Small intestine (tissue), 7 donors: ENCODE measurements around the gene PEX16. TPM values are rescaled to one million over a fixed set of nuclear protein-coding genes. Genes with fewer than 3 reads are reported as not detected.

Experiments
- DNase-seq, 2 donors: peaks; one replicate each; pipeline versions ENCODE4 v3.0.0 to v3.0.0-alpha.2; 2013
- FAIRE-seq: peaks from 2 replicates; lab custom pipeline; 2012; peaks lifted over from hg19 to GRCh38; lab: Jason Lieb, UNC
- H3K27ac ChIP-seq, 3 donors: one replicate each; pipeline ENCODE4 v1.5.1; 2013; ENCODE audit warnings: low read length in 2 of 3, mild to moderate bottlenecking in 2 of 3, control low read depth in 1 of 3, inconsistent platforms in 1 of 3, low read depth in 1 of 3, moderate library complexity in 1 of 3
- H3K27me3 ChIP-seq, 3 donors: one replicate each; pipeline ENCODE4 v1.6.1; 2013; ENCODE audit warnings: low read length in 3 of 3, inconsistent platforms in 1 of 3; ENCODE audit not compliant: control insufficient read depth in 3 of 3, insufficient read depth in 3 of 3
- H3K36me3 ChIP-seq, 3 donors: one replicate each; pipeline ENCODE4 v1.6.1; 2013; ENCODE audit warnings: low read length in 3 of 3, inconsistent platforms in 1 of 3, low read depth in 1 of 3, mild to moderate bottlenecking in 1 of 3, moderate library complexity in 1 of 3; ENCODE audit not compliant: control insufficient read depth in 3 of 3, insufficient read depth in 2 of 3
- H3K4me1 ChIP-seq, 3 donors: one replicate each; pipeline ENCODE4 v1.6.1; 2013; ENCODE audit warnings: low read length in 2 of 3, inconsistent platforms in 1 of 3, low read depth in 1 of 3, mild to moderate bottlenecking in 1 of 3, moderate library complexity in 1 of 3; ENCODE audit not compliant: control insufficient read depth in 3 of 3, insufficient read depth in 2 of 3
- H3K4me3 ChIP-seq, 3 donors: one replicate each; pipeline ENCODE4 v1.5.1; 2013; ENCODE audit warnings: low read length in 3 of 3, control low read depth in 1 of 3, inconsistent platforms in 1 of 3, low read depth in 1 of 3, mild to moderate bottlenecking in 1 of 3, moderate library complexity in 1 of 3
- H3K9me3 ChIP-seq, 2 donors: one replicate each; pipeline ENCODE4 v1.6.1; 2013; ENCODE audit warnings: low read depth in 1 of 2, low read length in 1 of 2; ENCODE audit not compliant: control insufficient read depth in 2 of 2, insufficient read depth in 1 of 2
- WGBS, 3 donors: extraction: QIAGEN DNeasy Blood & Tissue Kit; methylation state at CpG; one replicate each; pipeline ENCODE4 v1.1.7; 2013; 5-methylcytosine and 5-hydroxymethylcytosine counted together
- polyA plus RNA-seq, 4 donors: library from polyadenylated mRNA; stranded (reverse) in 3 of 4; unstranded in 1 of 4; fragments of 200-250 nt in 3 of 4; fragments of 120-200 nt in 1 of 4; gene quantifications; one replicate each; pipeline versions ENCODE4 v1.2.1 to v1.2.3, GENCODE V29; 2013
- donor health status: healthy with polysubstance abuse.
- donor health status: control.
- donor health status: control.
- donor health status: Bipolar disorder and iron deficiency.
- donor health status: healthy.

The PEX16 gene
- polyA plus RNA-seq, 4 donors, result 22.1 to 74.0 (median 58.5) TPM

DNA sequence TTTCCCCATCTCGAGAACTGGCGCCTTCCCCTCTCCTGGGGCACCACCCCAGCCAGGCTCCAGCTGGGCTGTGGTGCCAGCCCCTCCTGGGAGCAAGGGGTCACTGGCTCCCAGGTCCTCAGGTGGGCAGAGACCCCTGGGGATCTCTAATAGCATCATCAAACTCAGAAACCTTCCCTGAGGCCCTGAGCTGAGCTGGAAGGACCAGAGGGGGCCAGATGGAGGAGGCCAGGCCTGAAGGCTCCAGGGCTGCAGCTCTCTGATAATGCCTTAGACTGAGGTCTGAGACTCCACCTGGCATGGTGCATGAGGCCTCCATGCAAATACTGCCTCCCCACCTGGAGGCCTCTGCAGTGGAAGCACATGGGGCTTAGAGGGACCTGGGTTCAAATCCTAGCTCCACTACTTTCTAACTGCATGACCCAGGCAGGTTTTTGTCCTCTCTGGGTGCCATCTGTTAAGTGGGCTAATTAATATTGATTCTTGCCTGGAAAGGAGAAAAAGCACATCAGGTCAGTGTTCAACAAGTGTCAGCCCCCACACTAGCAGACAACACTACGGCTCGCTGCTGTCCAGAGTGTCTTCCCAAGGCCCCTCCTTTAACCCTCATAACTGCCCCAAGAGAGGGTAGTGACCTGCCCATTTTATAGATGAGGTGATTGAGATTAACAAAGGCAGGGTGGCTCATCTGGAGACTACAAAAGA lies 30.7 kb downstream of the PEX16 start:
- H3K4me1 ChIP-seq, result peaks cover 0 to 4% (median 0%) of the 10 kb centered on the region in 3 donors
- H3K27ac ChIP-seq, result no peak overlapping the region
- 83 to 91% (median 88%) methylated on average over 4 of the region's 4 CpGs for WGBS, 3 donors
- H3K9me3 ChIP-seq, result no peaks in the 10 kb centered on the region
- FAIRE-seq, result no peak
- H3K27me3 ChIP-seq, result peaks cover 0 to 20% (median 0%) of the 10 kb centered on the region in 3 donors
- H3K36me3 ChIP-seq, result peaks cover 0 to 17% (median 0%) of the 10 kb centered on the region in 3 donors
- no peak for DNase-seq
- no peak overlapping the region for H3K4me3 ChIP-seq

DNA sequence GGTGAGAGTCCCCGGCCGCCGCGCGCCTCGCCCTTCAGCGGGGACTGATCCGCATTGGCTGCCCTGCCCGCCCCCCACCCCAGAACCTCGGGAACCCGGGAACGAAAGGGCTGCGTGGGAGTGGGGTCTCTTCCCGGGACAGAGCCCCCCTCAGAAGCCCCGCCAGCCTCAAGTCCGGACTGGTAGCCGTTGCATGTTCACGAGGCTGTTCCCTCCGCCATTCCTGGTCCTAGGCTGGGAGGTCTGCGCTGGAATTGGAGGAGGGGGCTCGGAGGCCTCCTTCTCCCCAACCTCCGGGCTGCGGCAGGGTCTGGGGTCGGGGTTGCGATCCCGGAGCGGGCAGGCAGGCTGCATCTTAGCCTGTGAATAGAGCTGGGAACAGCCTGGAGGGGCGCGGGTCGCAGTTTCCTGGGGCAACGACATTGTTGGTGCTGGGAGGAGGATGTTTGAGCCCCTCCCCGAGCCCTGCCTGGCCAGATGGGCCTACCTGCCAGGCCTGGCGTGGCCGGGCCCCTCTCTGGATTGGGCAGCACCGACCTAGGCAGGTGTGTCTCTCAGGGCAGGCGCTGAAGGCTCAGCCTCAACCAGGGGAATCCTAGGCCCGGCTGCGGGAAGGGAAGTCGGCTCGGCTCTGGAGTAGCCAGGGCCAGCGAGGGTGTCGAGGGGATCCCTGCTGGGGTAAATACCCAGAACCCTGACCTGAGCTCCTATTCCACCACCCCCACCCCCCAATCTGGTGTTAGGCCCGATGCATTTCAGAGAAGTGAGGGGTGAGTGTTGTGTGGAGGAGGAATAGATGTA lies 31.6 kb downstream of the PEX16 start:
- Histone ChIP-seq H3K4me3 (peak overlapping the region in 2 of 3 donors; percentile 36 to 45), H3K27me3 (peaks cover 0 to 20% (median 0%) of the 10 kb centered on the region in 3 donors), H3K9me3 (no peaks in the 10 kb centered on the region), H3K36me3 (peaks cover 2 to 26% (median 6%) of the 10 kb centered on the region in 3 donors), H3K4me1 (peaks cover 0 to 4% (median 0%) of the 10 kb centered on the region in 3 donors), H3K27ac (no peak overlapping the region)
- WGBS, 3 donors, result 14 to 21% (median 16%) methylated on average over 37 to 43 of the region's 43 CpGs
- FAIRE-seq (no peak), DNase-seq (no peak)

DNA sequence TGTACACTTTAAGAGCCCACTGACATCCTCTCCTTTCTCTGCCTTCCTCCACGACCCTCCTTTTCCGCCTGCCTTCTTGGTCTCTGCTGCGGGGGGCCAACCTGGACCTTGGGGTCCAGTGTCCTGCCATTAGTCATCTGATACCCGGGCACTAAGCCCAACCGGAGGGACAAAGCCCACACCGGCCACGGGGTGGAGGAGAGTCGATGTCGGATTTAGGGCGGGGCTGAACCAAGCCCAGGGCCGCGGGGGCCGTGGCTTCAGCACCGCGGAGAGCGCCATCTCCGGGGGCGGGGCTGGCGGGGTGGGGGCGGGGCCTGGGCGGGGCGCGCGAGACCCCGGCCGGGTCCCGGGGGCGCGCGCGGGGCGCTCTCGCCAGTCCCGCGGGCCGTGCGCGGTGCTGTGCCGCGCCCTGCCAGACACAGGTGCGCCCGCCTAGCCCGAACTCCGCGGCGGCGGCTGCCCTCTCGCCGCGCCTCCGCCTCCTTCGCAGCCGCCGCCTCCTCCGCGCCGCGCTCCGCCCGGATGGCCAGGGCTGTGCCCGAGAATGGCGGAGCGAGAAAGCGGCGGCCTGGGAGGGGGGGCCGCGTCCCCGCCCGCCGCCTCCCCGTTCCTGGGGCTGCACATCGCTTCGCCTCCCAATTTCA lies 32.3 kb downstream of the PEX16 start, which contains the start of gene MAPK8IP1:
Gene MAPK8IP1 (plus strand): TSS at position 378 of the 647 bp plus-strand sequence. CDS start 170 bp downstream, at position 548.
- H3K9me3 ChIP-seq, result no peaks in the 10 kb centered on the region
- H3K36me3 ChIP-seq, result peaks cover 4 to 33% (median 6%) of the 10 kb centered on the region in 3 donors
- peaks cover 0 to 16% (median 0%) of the 10 kb centered on the region in 3 donors for H3K27me3 ChIP-seq
- H3K4me3 ChIP-seq, result peak within 1 kb of the TSS; percentile 36 to 45 (median 36)
- FAIRE-seq (no peak), DNase-seq (peak; percentile 53 to 75)
- no peak within 1 kb of the TSS for H3K27ac ChIP-seq
- WGBS, 3 donors, result 2 to 3% (median 3%) methylated on average over 35 to 73 of the region's 73 CpGs
- peaks cover 0 to 4% (median 0%) of the 10 kb centered on the region in 3 donors for H3K4me1 ChIP-seq

DNA sequence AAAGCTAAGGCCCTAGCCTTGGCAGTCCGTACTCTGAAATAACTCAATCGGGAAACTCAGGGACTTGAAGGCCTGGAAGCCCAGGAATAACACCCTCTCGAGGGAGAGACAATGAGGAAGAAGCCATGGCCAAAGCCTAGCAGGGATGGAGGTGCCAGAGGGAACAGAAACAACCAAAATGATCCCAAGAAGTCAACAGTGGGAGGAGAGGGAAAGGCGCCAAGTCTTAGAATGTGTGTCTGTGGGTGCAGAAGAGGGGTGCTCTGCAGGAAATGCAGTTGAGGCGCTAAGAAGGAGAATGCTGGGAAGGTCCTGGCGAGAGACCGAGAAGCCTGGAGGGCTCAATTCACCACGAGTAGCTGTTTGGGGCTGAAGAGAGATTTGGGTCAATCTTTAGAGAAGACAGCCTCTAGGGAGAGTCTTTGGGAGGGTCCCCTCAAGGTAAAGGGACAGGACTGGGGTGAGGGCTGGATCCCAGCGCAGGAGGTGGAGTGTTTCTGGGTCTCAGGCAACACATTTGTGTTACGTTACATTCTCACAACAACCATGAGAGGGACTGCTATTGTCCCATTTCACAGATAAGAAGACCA lies 33.0 kb downstream of the PEX16 start:
- Histone ChIP-seq H3K27ac (no peak overlapping the region), H3K4me3 (peak overlapping the region in 1 of 3 donors; percentile 26), H3K4me1 (peaks cover 0 to 4% (median 0%) of the 10 kb centered on the region in 3 donors), H3K36me3 (peaks cover 4 to 35% (median 6%) of the 10 kb centered on the region in 3 donors), H3K9me3 (no peaks in the 10 kb centered on the region), H3K27me3 (peaks cover 0 to 16% (median 0%) of the 10 kb centered on the region in 3 donors)
- FAIRE-seq (no peak), DNase-seq (no peak)
- 87 to 89% (median 87%) methylated on average over 10 of the region's 10 CpGs for WGBS, 3 donors

DNA sequence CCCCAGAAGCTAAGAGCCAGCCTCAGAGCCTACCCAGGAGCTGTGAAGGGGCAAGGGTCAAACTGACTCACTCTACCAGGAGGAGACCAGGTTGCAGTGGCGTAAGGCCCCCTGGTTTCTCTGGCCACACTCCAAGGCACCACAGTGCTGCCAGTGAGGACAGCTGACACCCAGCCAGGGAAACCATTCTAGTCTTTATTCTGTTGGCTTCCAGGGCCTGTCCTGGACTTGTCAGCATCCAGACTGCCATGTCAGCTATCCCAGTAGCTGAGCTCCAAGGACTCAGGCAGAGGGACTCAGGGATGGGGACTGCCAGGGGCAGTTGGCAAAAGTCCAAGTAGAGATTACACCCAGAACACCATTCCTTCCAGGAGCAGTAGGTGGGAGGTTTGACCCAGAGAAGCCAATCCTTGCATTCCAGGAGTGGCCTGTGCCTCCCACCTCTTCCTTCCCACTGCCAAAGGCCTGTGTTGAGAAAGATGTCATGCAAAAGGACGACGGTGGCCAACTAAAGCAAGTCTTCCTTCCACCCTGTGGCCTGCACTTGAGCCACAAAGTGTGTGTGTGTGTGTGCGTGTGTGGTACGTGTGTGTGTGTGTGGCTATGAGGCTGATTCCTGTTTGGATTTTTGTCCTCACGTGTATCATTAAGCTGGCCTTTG lies 35.8 kb downstream of the PEX16 start:
- peaks cover 0 to 4% (median 0%) of the 10 kb centered on the region in 3 donors for H3K4me1 ChIP-seq
- H3K27ac ChIP-seq, result no peak overlapping the region
- FAIRE-seq (no peak), DNase-seq (no peak)
- H3K27me3 ChIP-seq, result peaks cover 0 to 10% (median 0%) of the 10 kb centered on the region in 3 donors
- H3K36me3 ChIP-seq, result peaks cover 4 to 50% (median 8%) of the 10 kb centered on the region in 3 donors
- H3K9me3 ChIP-seq, result no peaks in the 10 kb centered on the region
- 78 to 89% (median 87%) methylated on average over 6 of the region's 6 CpGs for WGBS, 3 donors
- no peak overlapping the region for H3K4me3 ChIP-seq

DNA sequence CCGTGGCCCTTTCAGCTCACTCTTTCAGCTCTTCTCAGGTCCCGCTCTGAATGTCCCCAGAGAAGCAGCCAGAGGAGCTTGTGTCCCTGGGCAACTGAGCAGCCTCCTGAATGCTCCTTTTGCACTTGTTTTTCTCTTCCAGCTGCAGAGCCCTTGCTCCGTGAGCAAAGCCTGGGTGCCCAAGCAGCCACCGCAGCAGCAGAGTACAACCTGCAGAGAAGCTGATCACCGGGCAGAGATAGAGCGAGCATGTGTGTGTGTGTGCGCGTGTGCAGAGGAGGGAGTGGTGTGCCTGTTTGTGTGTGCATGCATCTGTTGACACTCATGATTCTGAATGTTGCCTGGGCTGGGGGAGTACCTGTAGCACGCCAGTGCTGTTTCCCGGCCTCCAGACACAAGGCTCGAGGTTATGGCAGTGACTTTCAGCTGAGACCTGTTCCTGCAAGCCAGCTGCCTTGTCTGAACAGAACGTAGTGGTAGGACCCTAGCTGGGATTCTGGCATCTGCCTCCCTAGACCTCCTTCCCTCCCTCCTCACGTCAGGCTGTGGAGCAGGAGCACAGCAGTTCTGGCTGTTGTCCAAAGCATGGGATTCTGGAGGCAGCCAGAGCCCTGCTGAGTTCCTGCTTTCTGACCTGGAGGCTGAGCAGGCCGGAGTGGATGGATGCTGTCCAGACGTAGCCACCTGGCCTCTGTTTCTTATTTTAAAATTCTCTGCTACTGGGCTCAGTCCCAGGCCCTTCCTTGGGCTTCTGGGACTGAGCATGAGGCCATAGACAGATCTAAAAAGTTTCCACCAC lies 36.7 kb downstream of the PEX16 start:
- H3K4me1 ChIP-seq, result peaks cover 0 to 3% (median 0%) of the 10 kb centered on the region in 3 donors
- no peak overlapping the region for H3K4me3 ChIP-seq
- WGBS, 3 donors, result 90 to 94% (median 92%) methylated on average over 15 of the region's 15 CpGs
- H3K36me3 ChIP-seq, result peaks cover 6 to 54% (median 11%) of the 10 kb centered on the region in 3 donors
- no peaks in the 10 kb centered on the region for H3K9me3 ChIP-seq
- FAIRE-seq (no peak), DNase-seq (no peak)
- H3K27me3 ChIP-seq, result peaks cover 0 to 3% (median 0%) of the 10 kb centered on the region in 3 donors
- no peak overlapping the region for H3K27ac ChIP-seq
